Measurements from ENCODE around the gene RGS10. TPM values are rescaled to one million over a fixed set of nuclear protein-coding genes. Genes with fewer than 3 reads are reported as not detected.

Gene RGS10
- total RNA-seq, 3 donors from 2014 or later, result 14.9 to 68.8 (median 19.2) TPM

DNA sequence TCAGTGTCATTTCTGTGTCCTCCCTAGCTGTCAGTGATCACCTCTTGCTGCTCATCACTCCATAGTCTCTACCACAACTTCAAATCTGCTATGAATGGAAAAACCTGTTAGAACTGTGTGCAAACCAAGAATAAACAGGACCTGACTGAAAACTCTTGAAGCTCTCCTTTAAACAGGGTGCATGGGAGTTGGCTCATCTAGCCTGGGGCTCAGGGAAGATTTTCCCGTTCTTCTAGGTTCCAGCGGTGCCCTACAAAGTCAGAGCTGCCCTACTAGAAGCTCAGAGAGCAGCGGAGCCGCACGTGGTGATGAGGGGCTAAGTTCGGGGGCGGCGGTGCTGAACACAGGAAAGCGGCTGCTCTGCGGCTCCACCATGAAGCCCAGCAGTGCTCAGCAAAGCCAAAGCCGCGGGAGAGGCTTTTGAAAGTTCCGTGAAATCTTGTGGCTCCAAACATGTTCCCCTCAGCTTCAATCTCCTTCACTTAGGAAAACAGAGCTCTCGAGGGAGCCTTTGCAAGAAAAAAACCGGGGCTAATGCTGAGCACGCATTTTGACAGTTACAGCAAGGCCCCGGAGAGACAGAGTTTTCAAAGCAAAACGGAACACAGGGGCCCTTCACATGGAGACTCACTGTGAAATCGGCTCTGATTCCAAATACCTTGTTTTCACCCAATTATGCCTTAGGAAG, 30.5 kb downstream of the RGS10 start:
- Histone ChIP-seq H3K4me1 (ENCODE audit: low read depth) (no peaks in the 10 kb centered on the region), H3K9me3 (no peaks in the 10 kb centered on the region), H3K36me3 (ENCODE audit: low read depth) (no peaks in the 10 kb centered on the region), H3K4me3 (no peak overlapping the region)
- DNase-seq, result peak in 1 of 3 donors; percentile 3
- no peak for ATAC-seq
- TF ChIP-seq, protein P1, sequence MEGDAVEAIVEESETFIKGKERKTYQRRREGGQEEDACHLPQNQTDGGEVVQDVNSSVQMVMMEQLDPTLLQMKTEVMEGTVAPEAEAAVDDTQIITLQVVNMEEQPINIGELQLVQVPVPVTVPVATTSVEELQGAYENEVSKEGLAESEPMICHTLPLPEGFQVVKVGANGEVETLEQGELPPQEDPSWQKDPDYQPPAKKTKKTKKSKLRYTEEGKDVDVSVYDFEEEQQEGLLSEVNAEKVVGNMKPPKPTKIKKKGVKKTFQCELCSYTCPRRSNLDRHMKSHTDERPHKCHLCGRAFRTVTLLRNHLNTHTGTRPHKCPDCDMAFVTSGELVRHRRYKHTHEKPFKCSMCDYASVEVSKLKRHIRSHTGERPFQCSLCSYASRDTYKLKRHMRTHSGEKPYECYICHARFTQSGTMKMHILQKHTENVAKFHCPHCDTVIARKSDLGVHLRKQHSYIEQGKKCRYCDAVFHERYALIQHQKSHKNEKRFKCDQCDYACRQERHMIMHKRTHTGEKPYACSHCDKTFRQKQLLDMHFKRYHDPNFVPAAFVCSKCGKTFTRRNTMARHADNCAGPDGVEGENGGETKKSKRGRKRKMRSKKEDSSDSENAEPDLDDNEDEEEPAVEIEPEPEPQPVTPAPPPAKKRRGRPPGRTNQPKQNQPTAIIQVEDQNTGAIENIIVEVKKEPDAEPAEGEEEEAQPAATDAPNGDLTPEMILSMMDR (IDR thresholded peaks at IDR 0.05), result no peak
- intact Hi-C loops (cut with DNase I, micrococcal nuclease), result no loop called here

DNA sequence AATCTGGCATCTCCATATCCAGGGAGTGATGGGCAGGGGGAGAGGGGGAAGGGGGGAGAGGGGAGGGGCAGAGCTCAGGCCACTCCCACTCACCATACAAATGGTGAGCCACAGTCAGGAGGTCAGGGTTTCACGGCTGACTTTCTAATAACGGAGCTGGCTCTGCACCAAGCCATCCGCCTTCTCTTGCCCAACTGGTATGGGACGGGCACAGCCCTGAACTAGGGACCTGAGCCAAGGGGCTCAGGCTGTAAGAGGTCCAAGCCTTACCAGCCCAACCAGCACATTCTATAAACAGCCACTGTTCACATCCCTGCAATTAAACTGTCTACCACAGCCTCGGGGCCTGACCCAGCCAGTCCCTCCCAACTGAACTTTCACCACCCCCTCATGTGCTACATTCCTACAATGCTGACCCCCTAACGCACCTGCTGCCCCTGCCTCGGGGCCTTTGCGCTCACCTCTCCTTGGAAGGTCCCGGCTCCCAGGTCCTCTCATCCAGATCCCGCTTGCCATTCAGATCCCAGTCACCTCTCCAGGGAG, 32.5 kb downstream of the RGS10 start:
- TF ChIP-seq, protein P1 (IDR thresholded peaks at IDR 0.05), result no peak
- Histone ChIP-seq H3K4me3 (no peak overlapping the region), H3K9me3 (no peaks in the 10 kb centered on the region), H3K4me1 (ENCODE audit: low read depth) (no peaks in the 10 kb centered on the region), H3K36me3 (ENCODE audit: low read depth) (no peaks in the 10 kb centered on the region)
- ATAC-seq, result no peak
- peak in 1 of 3 donors; percentile 23 for DNase-seq
- intact Hi-C loops (cut with DNase I, micrococcal nuclease), result no loop called here

DNA sequence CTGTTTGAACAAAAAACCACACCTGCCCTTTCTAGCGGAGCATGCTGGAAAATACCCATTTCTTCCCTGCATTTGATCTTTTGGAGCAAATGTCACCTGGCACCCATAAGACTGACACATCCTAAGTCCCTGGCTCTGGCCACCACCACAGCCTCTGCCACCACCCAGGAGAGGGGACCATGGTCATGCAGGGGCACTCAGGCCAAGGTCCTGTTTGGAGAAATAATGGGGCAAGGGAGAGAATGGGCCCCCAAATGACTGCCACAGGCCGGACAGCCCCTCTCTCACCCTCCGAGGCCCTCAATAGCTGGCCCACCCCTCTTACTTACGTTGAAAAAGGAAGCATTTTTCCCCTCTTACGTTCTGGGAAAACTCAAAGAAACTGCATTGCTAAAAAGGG, 35.4 kb downstream of the RGS10 start:
- H3K9me3 ChIP-seq, result no peaks in the 10 kb centered on the region
- H3K4me1 ChIP-seq (ENCODE audit: low read depth), result no peaks in the 10 kb centered on the region
- no peak for ATAC-seq
- DNase-seq, result peak in 1 of 3 donors; percentile 9
- TF ChIP-seq, protein P1 (IDR thresholded peaks at IDR 0.05), result no peak
- no peaks in the 10 kb centered on the region for H3K36me3 ChIP-seq (ENCODE audit: low read depth)
- no peak overlapping the region for H3K4me3 ChIP-seq
- intact Hi-C loops (cut with DNase I, micrococcal nuclease), result no loop called here

DNA sequence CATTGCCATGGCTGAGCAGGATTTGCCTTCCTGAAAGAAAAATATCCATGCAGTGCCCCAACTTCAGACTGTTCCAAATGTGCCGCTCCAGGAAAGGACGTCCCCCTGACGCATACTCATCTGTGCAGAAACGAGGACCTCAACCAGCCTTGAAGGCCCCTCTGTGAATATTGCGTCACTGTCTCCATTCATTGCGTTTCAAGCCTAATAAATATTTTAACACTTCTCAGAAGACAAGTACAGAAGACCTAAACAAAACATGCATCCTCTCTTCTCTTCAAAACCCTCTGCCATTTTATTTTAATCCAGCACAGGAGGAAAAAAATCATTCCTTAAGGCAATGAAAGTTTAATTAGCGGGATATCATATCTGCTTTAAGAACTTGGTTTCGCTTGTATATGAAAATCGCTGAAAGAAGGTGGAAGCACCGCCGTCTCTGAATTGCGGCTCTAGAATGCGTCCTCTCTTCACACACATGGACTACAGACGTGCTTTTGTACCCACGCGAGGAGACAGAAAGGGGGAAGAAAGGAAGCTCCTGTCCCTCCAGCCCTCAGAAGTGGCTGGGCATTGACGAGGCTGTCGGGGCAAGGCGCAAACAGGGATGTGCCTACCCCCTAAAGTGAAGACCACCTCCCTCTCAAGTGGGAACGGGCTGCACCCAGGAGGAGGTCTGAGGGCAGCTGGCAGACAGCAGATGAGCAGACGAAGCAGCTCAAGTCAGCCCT, 36.8 kb downstream of the RGS10 start:
- TF ChIP-seq, protein P1 (IDR thresholded peaks at IDR 0.05), result no peak
- H3K36me3 ChIP-seq (ENCODE audit: low read depth), result no peaks in the 10 kb centered on the region
- intact Hi-C loops (cut with DNase I, micrococcal nuclease), result no loop called here
- ATAC-seq (no peak), DNase-seq (no peak)
- H3K4me1 ChIP-seq (ENCODE audit: low read depth), result no peaks in the 10 kb centered on the region
- no peak overlapping the region for H3K4me3 ChIP-seq
- no peaks in the 10 kb centered on the region for H3K9me3 ChIP-seq

DNA sequence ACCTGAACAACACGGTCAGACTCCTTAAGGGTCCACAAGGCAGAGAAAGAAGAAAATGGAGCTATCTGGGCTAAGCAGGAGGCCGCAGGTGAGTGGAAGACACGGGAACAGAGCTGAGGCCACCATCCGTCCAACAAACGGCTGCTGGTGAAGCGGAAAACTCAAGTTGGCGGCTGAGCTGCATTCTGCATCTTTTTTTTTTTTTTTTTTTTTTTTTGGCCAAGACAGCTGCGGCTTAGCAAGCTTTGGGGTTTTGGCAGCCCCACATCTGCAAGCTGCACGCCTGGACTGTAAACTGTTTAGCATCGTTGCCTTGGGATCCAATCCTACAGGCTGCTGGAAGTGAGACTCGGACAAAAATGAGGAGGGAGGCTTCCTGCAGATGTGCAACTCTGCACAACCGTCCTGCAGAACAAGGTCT, 37.4 kb downstream of the RGS10 start:
- TF ChIP-seq, protein P1 (IDR thresholded peaks at IDR 0.05), result no peak
- H3K4me3 ChIP-seq, result no peak overlapping the region
- H3K9me3 ChIP-seq, result no peaks in the 10 kb centered on the region
- peak in 1 of 3 donors; percentile 27 for DNase-seq
- intact Hi-C loops (cut with DNase I, micrococcal nuclease), result no loop called here
- peak; percentile 44 for ATAC-seq
- H3K4me1 ChIP-seq (ENCODE audit: low read depth), result no peaks in the 10 kb centered on the region
- no peaks in the 10 kb centered on the region for H3K36me3 ChIP-seq (ENCODE audit: low read depth)

Measured in mucosa of descending colon (tissue), 3 donors.